ENCODE measurements around the gene PDCD2L. TPM values are rescaled to one million over a fixed set of nuclear protein-coding genes. Genes with fewer than 3 reads are reported as not detected.
"Not testable (repeated sequence)": the region's sequence is repeated elsewhere in the genome, so short reads cannot be mapped to it uniquely, and the experiment has no call there.

Gene PDCD2L
- total RNA-seq, 4 donors from 2014 or later, result 6.1 to 12.8 (median 9.2) TPM

DNA sequence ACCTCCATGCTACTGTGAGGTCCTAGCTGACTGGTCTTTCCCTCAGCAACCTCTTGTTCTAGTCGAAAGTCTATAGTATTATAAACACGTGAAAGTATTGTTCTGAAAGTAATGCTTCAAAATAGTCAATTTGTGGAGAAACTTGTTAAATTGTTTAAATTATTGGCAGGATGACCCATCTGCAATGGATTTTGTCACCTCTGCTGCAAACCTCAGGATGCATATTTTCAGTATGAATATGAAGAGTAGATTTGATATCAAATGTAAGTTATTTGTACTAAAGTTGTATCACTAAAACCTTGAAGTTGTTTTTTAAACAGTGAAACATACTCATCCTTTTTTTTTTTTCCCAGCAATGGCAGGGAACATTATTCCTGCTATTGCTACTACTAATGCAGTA, 49.9 kb downstream of the PDCD2L start:
- TF ChIP-seq, protein P1, sequence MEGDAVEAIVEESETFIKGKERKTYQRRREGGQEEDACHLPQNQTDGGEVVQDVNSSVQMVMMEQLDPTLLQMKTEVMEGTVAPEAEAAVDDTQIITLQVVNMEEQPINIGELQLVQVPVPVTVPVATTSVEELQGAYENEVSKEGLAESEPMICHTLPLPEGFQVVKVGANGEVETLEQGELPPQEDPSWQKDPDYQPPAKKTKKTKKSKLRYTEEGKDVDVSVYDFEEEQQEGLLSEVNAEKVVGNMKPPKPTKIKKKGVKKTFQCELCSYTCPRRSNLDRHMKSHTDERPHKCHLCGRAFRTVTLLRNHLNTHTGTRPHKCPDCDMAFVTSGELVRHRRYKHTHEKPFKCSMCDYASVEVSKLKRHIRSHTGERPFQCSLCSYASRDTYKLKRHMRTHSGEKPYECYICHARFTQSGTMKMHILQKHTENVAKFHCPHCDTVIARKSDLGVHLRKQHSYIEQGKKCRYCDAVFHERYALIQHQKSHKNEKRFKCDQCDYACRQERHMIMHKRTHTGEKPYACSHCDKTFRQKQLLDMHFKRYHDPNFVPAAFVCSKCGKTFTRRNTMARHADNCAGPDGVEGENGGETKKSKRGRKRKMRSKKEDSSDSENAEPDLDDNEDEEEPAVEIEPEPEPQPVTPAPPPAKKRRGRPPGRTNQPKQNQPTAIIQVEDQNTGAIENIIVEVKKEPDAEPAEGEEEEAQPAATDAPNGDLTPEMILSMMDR (IDR thresholded peaks at IDR 0.05), result no peak
- no peak for ATAC-seq (ENCODE audit: low FRiP score)
- no peak for DNase-seq (ENCODE audit: low spot score)

GRCh38 chr19:34454685-34455084, 50.5 kb downstream of the PDCD2L start:
- TF ChIP-seq, protein P1 (IDR thresholded peaks at IDR 0.05), result no peak
- ATAC-seq (ENCODE audit: low FRiP score) (no peak), DNase-seq (ENCODE audit: low spot score) (no peak)

GRCh38 chr19:34455783-34456480, 51.7 kb downstream of the PDCD2L start:
- ATAC-seq (ENCODE audit: low FRiP score), result not testable (repeated sequence)

GRCh38 chr19:34457446-34457845, 53.2 kb downstream of the PDCD2L start:
- ATAC-seq (ENCODE audit: low FRiP score), result no peak
- DNase-seq (ENCODE audit: low spot score), result no peak
- TF ChIP-seq, protein P1 (IDR thresholded peaks at IDR 0.05), result no peak

More at GRCh38 chr19:34455783-34456480, 51.7 kb downstream of the PDCD2L start:
- not testable (repeated sequence) for DNase-seq (ENCODE audit: low spot score)

DNA sequence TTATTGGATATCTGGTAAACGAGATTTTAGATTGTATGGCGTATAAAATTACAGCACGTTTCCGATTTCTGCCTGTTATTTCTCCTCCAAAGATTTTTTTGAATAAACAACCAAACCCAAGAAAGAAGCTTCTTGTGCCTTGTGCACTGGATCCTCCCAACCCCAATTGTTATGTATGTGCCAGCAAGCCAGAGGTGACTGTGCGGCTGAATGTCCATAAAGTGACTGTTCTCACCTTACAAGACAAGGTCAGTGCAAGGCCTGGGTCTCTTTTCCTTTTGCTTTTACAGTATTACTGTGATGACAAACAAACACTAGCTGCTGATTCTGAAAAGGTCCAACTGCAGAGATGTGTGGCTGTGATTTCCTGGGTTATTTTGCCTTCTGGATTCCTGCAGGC, 54.5 kb downstream of the PDCD2L start:
- TF ChIP-seq, protein P1 (IDR thresholded peaks at IDR 0.05), result no peak
- ATAC-seq (ENCODE audit: low FRiP score) (no peak), DNase-seq (ENCODE audit: low spot score) (no peak)

- TF ChIP-seq, protein P1 (IDR thresholded peaks at IDR 0.05), result no peak
- ATAC-seq (ENCODE audit: low FRiP score) (no peak), DNase-seq (ENCODE audit: low spot score) (no peak)
Measured at GRCh38 chr19:34459614-34460013, 55.4 kb downstream of the PDCD2L start.

DNA sequence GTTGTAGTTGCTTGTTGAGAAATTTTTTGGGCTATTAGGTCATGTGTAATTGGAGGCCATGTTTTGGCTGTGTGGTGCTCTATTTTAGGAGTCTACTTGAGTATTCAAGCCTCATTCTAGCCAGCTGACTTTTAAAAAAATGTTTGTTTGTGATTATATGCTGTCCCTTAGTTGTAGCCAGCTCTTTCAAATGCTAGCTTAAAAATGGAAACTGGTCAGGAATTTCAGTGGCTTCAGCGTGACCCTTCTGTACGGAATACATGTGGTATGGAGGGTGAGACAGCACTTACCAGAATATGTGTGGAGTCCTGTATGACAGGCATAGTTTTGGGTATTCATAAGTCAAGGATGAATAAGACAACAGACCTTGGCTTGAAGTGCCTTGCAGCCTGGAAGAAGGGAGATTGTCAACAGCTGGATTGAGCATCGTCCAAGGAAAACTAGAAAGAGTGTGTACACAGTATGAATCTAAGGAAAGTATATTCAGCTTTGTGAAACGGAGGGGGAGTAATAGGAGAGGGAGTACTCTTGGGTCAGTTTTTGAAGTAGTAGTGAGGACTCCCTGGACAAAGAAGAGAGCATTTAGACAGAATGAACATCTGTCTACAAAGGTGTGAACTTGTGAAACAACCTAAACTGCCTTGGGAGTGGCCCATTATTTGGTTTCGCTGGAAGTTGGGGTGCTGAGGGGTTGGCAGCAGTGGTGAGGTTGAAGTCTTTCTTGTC, 57.3 kb downstream of the PDCD2L start:
- ATAC-seq (ENCODE audit: low FRiP score), result no peak
- TF ChIP-seq, protein P1 (IDR thresholded peaks at IDR 0.05), result no peak
- no peak for DNase-seq (ENCODE audit: low spot score)

- not testable (repeated sequence) for DNase-seq (ENCODE audit: low spot score); ATAC-seq (ENCODE audit: low FRiP score)
Measured at GRCh38 chr19:34464785-34465184, 60.6 kb downstream of the PDCD2L start.
